Keratinocyte (primary cell): ENCODE results near the gene ZNF554.

ENCODE experiments used
- EZH2 ChIP-seq: IDR thresholded peaks from one replicate; pipeline ENCODE4 v1.6.1; 2012; ENCODE audit warnings: inconsistent platforms, mild to moderate bottlenecking, low read length, moderate library complexity
- TF ChIP-seq, protein P1 (sequence below), 3 experiments: IDR thresholded peaks in 1 of 3; conservative IDR thresholded peaks in 1 of 3; optimal IDR thresholded peaks in 1 of 3; 2 replicates in 2 of 3; 3 replicates in 1 of 3; pipeline versions ENCODE3 to v1.5.1; 2011; ENCODE audit warnings: low read length in 3 of 3, mild to moderate bottlenecking in 3 of 3, moderate library complexity in 2 of 3, control low read depth in 1 of 3, inconsistent platforms in 1 of 3; ENCODE audit not compliant: insufficient read depth in 2 of 3; ENCODE audit errors: extremely low read depth in 1 of 3

- TF ChIP-seq EZH2, result no peak
- TF ChIP-seq, protein P1, sequence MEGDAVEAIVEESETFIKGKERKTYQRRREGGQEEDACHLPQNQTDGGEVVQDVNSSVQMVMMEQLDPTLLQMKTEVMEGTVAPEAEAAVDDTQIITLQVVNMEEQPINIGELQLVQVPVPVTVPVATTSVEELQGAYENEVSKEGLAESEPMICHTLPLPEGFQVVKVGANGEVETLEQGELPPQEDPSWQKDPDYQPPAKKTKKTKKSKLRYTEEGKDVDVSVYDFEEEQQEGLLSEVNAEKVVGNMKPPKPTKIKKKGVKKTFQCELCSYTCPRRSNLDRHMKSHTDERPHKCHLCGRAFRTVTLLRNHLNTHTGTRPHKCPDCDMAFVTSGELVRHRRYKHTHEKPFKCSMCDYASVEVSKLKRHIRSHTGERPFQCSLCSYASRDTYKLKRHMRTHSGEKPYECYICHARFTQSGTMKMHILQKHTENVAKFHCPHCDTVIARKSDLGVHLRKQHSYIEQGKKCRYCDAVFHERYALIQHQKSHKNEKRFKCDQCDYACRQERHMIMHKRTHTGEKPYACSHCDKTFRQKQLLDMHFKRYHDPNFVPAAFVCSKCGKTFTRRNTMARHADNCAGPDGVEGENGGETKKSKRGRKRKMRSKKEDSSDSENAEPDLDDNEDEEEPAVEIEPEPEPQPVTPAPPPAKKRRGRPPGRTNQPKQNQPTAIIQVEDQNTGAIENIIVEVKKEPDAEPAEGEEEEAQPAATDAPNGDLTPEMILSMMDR (optimal IDR thresholded peaks at IDR 0.05 in 1 of 3, IDR thresholded peaks at IDR 0.05 in 1 of 3, conservative IDR thresholded peaks at IDR 0.05 in 1 of 3; ENCODE audit: extremely low read depth in 1 of 3, insufficient read depth in 2 of 3, low read length in 3 of 3), result no peak
Measured at GRCh38 chr19:2845107-2845506, 25.4 kb downstream of the ZNF554 start.
